Measurements from ENCODE around the gene G3BP1.

The G3BP1 gene

GRCh38 chr5:151805414-151806223 is 33.9 kb downstream of the G3BP1 start:
- Histone ChIP-seq H3K27me3 (ENCODE audit: insufficient read depth, low read length) (no peaks in the 10 kb centered on the region), H3K27ac (ENCODE audit: low read length) (no peak overlapping the region), H3K4me3 (ENCODE audit: low read length) (no peak overlapping the region), H3K9me3 (ENCODE audit: insufficient read depth, low read depth, low read length) (no peaks in the 10 kb centered on the region), H3K36me3 (ENCODE audit: insufficient read depth, low read depth, low read length) (peaks cover 98% of the 10 kb centered on the region), H3K4me1 (ENCODE audit: insufficient read depth, low read length) (no peaks in the 10 kb centered on the region), H3K9ac (ENCODE audit: low read depth, low read length) (no peak overlapping the region)

- Histone ChIP-seq H3K27ac (ENCODE audit: low read length) (no peak overlapping the region), H3K27me3 (ENCODE audit: insufficient read depth, low read length) (no peaks in the 10 kb centered on the region), H3K9ac (ENCODE audit: low read depth, low read length) (no peak overlapping the region), H3K4me1 (ENCODE audit: insufficient read depth, low read length) (no peaks in the 10 kb centered on the region), H3K4me3 (ENCODE audit: low read length) (no peak overlapping the region), H3K36me3 (ENCODE audit: insufficient read depth, low read depth, low read length) (peaks cover 100% of the 10 kb centered on the region), H3K9me3 (ENCODE audit: insufficient read depth, low read depth, low read length) (no peaks in the 10 kb centered on the region)
These were observed 36.9 kb downstream of the G3BP1 start for GRCh38 chr5:151808451-151809169.

GRCh38 chr5:151810449-151810848 is 38.7 kb downstream of the G3BP1 start:
- Histone ChIP-seq H3K27me3 (ENCODE audit: insufficient read depth, low read length) (no peaks in the 10 kb centered on the region), H3K27ac (ENCODE audit: low read length) (no peak overlapping the region), H3K9me3 (ENCODE audit: insufficient read depth, low read depth, low read length) (no peaks in the 10 kb centered on the region), H3K9ac (ENCODE audit: low read depth, low read length) (no peak overlapping the region), H3K4me1 (ENCODE audit: insufficient read depth, low read length) (no peaks in the 10 kb centered on the region), H3K4me3 (ENCODE audit: low read length) (no peak overlapping the region), H3K36me3 (ENCODE audit: insufficient read depth, low read depth, low read length) (peaks cover 100% of the 10 kb centered on the region)

- peaks cover 100% of the 10 kb centered on the region for H3K36me3 ChIP-seq (ENCODE audit: insufficient read depth, low read depth, low read length)
- H3K27me3 ChIP-seq (ENCODE audit: insufficient read depth, low read length): no peaks in the 10 kb centered on the region
- H3K9me3 ChIP-seq (ENCODE audit: insufficient read depth, low read depth, low read length): no peaks in the 10 kb centered on the region
- no peaks in the 10 kb centered on the region for H3K4me1 ChIP-seq (ENCODE audit: insufficient read depth, low read length)
- H3K9ac ChIP-seq (ENCODE audit: low read depth, low read length): no peak overlapping the region
- no peak overlapping the region for H3K27ac ChIP-seq (ENCODE audit: low read length)
- no peak overlapping the region for H3K4me3 ChIP-seq (ENCODE audit: low read length)
These were observed 39.1 kb downstream of the G3BP1 start for GRCh38 chr5:151810897-151811296.

- no peaks in the 10 kb centered on the region for H3K27me3 ChIP-seq (ENCODE audit: insufficient read depth, low read length)
- no peak overlapping the region for H3K9ac ChIP-seq (ENCODE audit: low read depth, low read length)
- H3K9me3 ChIP-seq (ENCODE audit: insufficient read depth, low read depth, low read length): no peaks in the 10 kb centered on the region
- H3K36me3 ChIP-seq (ENCODE audit: insufficient read depth, low read depth, low read length): peaks cover 99% of the 10 kb centered on the region
- no peak overlapping the region for H3K4me3 ChIP-seq (ENCODE audit: low read length)
- no peaks in the 10 kb centered on the region for H3K4me1 ChIP-seq (ENCODE audit: insufficient read depth, low read length)
- H3K27ac ChIP-seq (ENCODE audit: low read length): no peak overlapping the region
These were observed 40.0 kb downstream of the G3BP1 start for GRCh38 chr5:151811593-151812321.

- no peak overlapping the region for H3K27ac ChIP-seq (ENCODE audit: low read length)
- peaks cover 88% of the 10 kb centered on the region for H3K36me3 ChIP-seq (ENCODE audit: insufficient read depth, low read depth, low read length)
- H3K4me3 ChIP-seq (ENCODE audit: low read length): no peak overlapping the region
- H3K9me3 ChIP-seq (ENCODE audit: insufficient read depth, low read depth, low read length): no peaks in the 10 kb centered on the region
- no peaks in the 10 kb centered on the region for H3K27me3 ChIP-seq (ENCODE audit: insufficient read depth, low read length)
- no peak overlapping the region for H3K9ac ChIP-seq (ENCODE audit: low read depth, low read length)
- H3K4me1 ChIP-seq (ENCODE audit: insufficient read depth, low read length): no peaks in the 10 kb centered on the region
These were observed 41.1 kb downstream of the G3BP1 start for GRCh38 chr5:151812757-151813309.

- Histone ChIP-seq H3K36me3 (ENCODE audit: insufficient read depth, low read depth, low read length) (peaks cover 66% of the 10 kb centered on the region), H3K27me3 (ENCODE audit: insufficient read depth, low read length) (no peaks in the 10 kb centered on the region)
These were observed 43.3 kb downstream of the G3BP1 start for GRCh38 chr5:151815051-151815450.

GRCh38 chr5:151819830-151820229 is 48.1 kb downstream of the G3BP1 start:
- H3K9ac ChIP-seq (ENCODE audit: low read depth, low read length): no peak overlapping the region
- no peaks in the 10 kb centered on the region for H3K4me1 ChIP-seq (ENCODE audit: insufficient read depth, low read length)
- peaks cover 22% of the 10 kb centered on the region for H3K36me3 ChIP-seq (ENCODE audit: insufficient read depth, low read depth, low read length)
- no peak overlapping the region for H3K4me3 ChIP-seq (ENCODE audit: low read length)
- H3K27me3 ChIP-seq (ENCODE audit: insufficient read depth, low read length): no peaks in the 10 kb centered on the region
- no peaks in the 10 kb centered on the region for H3K9me3 ChIP-seq (ENCODE audit: insufficient read depth, low read depth, low read length)
- no peak overlapping the region for H3K27ac ChIP-seq (ENCODE audit: low read length)

More at GRCh38 chr5:151815051-151815450, 43.3 kb downstream of the G3BP1 start:
- Histone ChIP-seq H3K4me3 (ENCODE audit: low read length) (no peak overlapping the region), H3K9me3 (ENCODE audit: insufficient read depth, low read depth, low read length) (no peaks in the 10 kb centered on the region), H3K4me1 (ENCODE audit: insufficient read depth, low read length) (no peaks in the 10 kb centered on the region), H3K27ac (ENCODE audit: low read length) (no peak overlapping the region), H3K9ac (ENCODE audit: low read depth, low read length) (no peak overlapping the region)

- Histone ChIP-seq H3K36me3 (ENCODE audit: insufficient read depth, low read depth, low read length) (peaks cover 20% of the 10 kb centered on the region; the same call in 1 of the 2 replicates), H3K9ac (ENCODE audit: low read depth, low read length) (no peak overlapping the region), H3K4me3 (ENCODE audit: low read length) (no peak overlapping the region), H3K27ac (ENCODE audit: low read length) (no peak overlapping the region), H3K4me1 (ENCODE audit: insufficient read depth, low read length) (no peaks in the 10 kb centered on the region), H3K27me3 (ENCODE audit: insufficient read depth, low read length) (no peaks in the 10 kb centered on the region), H3K9me3 (ENCODE audit: insufficient read depth, low read depth, low read length) (no peaks in the 10 kb centered on the region)
These were observed 48.5 kb downstream of the G3BP1 start for GRCh38 chr5:151820271-151820670.

GRCh38 chr5:151820903-151821302 is 49.1 kb downstream of the G3BP1 start:
- Histone ChIP-seq H3K27ac (ENCODE audit: low read length) (no peak overlapping the region), H3K4me3 (ENCODE audit: low read length) (no peak overlapping the region), H3K36me3 (ENCODE audit: insufficient read depth, low read depth, low read length) (peaks cover 13% of the 10 kb centered on the region; the same call in 1 of the 2 replicates), H3K9me3 (ENCODE audit: insufficient read depth, low read depth, low read length) (no peaks in the 10 kb centered on the region), H3K27me3 (ENCODE audit: insufficient read depth, low read length) (no peaks in the 10 kb centered on the region), H3K4me1 (ENCODE audit: insufficient read depth, low read length) (peaks cover 2% of the 10 kb centered on the region; the same call in 1 of the 2 replicates), H3K9ac (ENCODE audit: low read depth, low read length) (no peak overlapping the region)

GRCh38 chr5:151822141-151822540 is 50.4 kb downstream of the G3BP1 start:
- Histone ChIP-seq H3K27me3 (ENCODE audit: insufficient read depth, low read length) (no peaks in the 10 kb centered on the region), H3K4me1 (ENCODE audit: insufficient read depth, low read length) (peaks cover 2% of the 10 kb centered on the region; the same call in 1 of the 2 replicates), H3K9me3 (ENCODE audit: insufficient read depth, low read depth, low read length) (no peaks in the 10 kb centered on the region), H3K4me3 (ENCODE audit: low read length) (no peak overlapping the region), H3K36me3 (ENCODE audit: insufficient read depth, low read depth, low read length) (peaks cover 8% of the 10 kb centered on the region; the same call in 1 of the 2 replicates), H3K9ac (ENCODE audit: low read depth, low read length) (no peak overlapping the region), H3K27ac (ENCODE audit: low read length) (no peak overlapping the region)

Data from iPS-20b (cell line).